SU-DHL-6 (cell line): ENCODE measurements around the gene GGACT.

Experiments used
- H2AFZ ChIP-seq: fragments of 200-600 bp; sonication (generic); 2 replicates; pipeline ENCODE4 v1.6.1; 2014; ENCODE audit warnings: low read depth, mild to moderate bottlenecking, moderate library complexity, mixed read lengths, antibody characterized with exemption, low read length; ENCODE audit not compliant: severe bottlenecking
- H3F3A ChIP-seq: fragments of 200-600 bp; shearing (Covaris generic); 2 replicates; pipeline ENCODE4 v1.6.0; 2016; ENCODE audit warnings: antibody characterized with exemption, mild to moderate bottlenecking; ENCODE audit not compliant: insufficient read depth
- H3K27ac ChIP-seq: fragments of 200-600 bp; sonication (generic); 2 replicates; pipeline ENCODE4 v1.5.1; 2016; ENCODE audit warnings: low read depth, mild to moderate bottlenecking, low read length, moderate library complexity, mixed read lengths
- H3K27me3 ChIP-seq: fragments of 200-600 bp; sonication (generic), shearing (Covaris generic); 2 replicates; pipeline ENCODE4 v1.6.0; 2014; ENCODE audit warnings: mild to moderate bottlenecking, low read length
- H3K36me3 ChIP-seq: fragments of 200-600 bp; sonication (generic); 2 replicates; pipeline ENCODE4 v1.6.1; 2014; ENCODE audit warnings: mild to moderate bottlenecking, low read length, mixed read lengths
- H3K4me2 ChIP-seq: fragments of 300-600, 200-600 bp; shearing (Covaris generic), sonication (generic); 2 replicates; pipeline ENCODE4 v1.6.0; 2014; ENCODE audit warnings: low read length, low read depth, mild to moderate bottlenecking; ENCODE audit not compliant: poor library complexity, severe bottlenecking
- H3K4me3 ChIP-seq: fragments of 200-600 bp; sonication (generic); 2 replicates; pipeline ENCODE4 v1.5.1; 2014; ENCODE audit warnings: antibody characterized with exemption, low read length, mild to moderate bottlenecking, mixed read lengths; ENCODE audit not compliant: insufficient read depth, poor library complexity, severe bottlenecking
- H3K79me2 ChIP-seq: fragments of 200-600 bp; sonication (generic); 2 replicates; pipeline ENCODE4 v1.6.1; 2014; ENCODE audit warnings: mild to moderate bottlenecking, low read length, moderate library complexity; ENCODE audit not compliant: insufficient read depth
- H3K9ac ChIP-seq: fragments of 200-600 bp; sonication (generic); 2 replicates; pipeline ENCODE4 v1.7.0; 2014; ENCODE audit warnings: mild to moderate bottlenecking, low read length
- H3K9me2 ChIP-seq: fragments of 200-600 bp; sonication (generic); replicated peaks from 2 replicates; pipeline ENCODE4 v1.6.1; 2014; ENCODE audit warnings: low read length; ENCODE audit not compliant: insufficient read depth
- H3K9me3 ChIP-seq: fragments of 200-600 bp; sonication (generic); 2 replicates; pipeline ENCODE4 v1.6.1; 2014; ENCODE audit warnings: low read length, mixed read lengths; ENCODE audit not compliant: insufficient read depth
- H4K20me1 ChIP-seq: fragments of 200-600 bp; sonication (generic); 2 replicates; pipeline ENCODE4 v1.6.1; 2014; ENCODE audit warnings: low read depth, mild to moderate bottlenecking, antibody characterized with exemption, low read length, moderate library complexity, mixed read lengths
- EZH2phosphoT487 ChIP-seq: fragments of 200-600 bp; sonication (generic), shearing (Covaris generic); conservative IDR thresholded peaks from 2 replicates; pipeline ENCODE4 v1.6.1; 2018; ENCODE audit warnings: mild to moderate bottlenecking, antibody characterized with exemption, low read length, moderate library complexity, mixed read lengths
- TF ChIP-seq, protein P1 (sequence below): fragments of 200-600 bp; sonication (generic); IDR thresholded peaks from one replicate; pipeline ENCODE4 v1.5.1; 2017; ENCODE audit warnings: antibody characterized with exemption, mild to moderate bottlenecking, low read length, moderate library complexity; ENCODE audit not compliant: insufficient read depth, poor library complexity, severe bottlenecking

The GGACT gene

DNA sequence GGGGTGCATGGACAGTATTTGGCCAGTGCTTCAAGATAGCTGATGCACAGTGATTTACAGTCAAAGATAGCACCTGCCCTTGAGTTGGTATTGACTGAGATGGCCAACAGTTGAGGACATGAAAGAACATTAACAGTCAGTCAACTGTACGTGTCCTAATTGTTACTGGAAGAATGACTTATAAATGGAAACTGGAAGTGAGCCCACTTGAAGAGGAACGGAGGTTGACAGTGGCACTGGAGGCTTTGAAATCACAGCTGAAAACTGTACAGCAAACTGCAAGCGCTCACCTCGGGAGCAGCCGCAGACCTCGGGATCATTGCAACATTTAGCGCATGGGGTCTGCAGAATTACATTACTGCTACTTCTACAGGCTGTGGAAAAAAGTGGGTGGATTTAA, 77.1 kb downstream of the GGACT start:
- no peak overlapping the region for H3K9ac ChIP-seq
- no peak overlapping the region for H2AFZ ChIP-seq
- no peaks in the 10 kb centered on the region for H3K36me3 ChIP-seq
- H3F3A ChIP-seq: no peaks in the 10 kb centered on the region
- no peaks in the 10 kb centered on the region for H3K27me3 ChIP-seq
- no peak overlapping the region for H3K4me3 ChIP-seq
- TF ChIP-seq EZH2phosphoT487: no peak
- TF ChIP-seq, protein P1, sequence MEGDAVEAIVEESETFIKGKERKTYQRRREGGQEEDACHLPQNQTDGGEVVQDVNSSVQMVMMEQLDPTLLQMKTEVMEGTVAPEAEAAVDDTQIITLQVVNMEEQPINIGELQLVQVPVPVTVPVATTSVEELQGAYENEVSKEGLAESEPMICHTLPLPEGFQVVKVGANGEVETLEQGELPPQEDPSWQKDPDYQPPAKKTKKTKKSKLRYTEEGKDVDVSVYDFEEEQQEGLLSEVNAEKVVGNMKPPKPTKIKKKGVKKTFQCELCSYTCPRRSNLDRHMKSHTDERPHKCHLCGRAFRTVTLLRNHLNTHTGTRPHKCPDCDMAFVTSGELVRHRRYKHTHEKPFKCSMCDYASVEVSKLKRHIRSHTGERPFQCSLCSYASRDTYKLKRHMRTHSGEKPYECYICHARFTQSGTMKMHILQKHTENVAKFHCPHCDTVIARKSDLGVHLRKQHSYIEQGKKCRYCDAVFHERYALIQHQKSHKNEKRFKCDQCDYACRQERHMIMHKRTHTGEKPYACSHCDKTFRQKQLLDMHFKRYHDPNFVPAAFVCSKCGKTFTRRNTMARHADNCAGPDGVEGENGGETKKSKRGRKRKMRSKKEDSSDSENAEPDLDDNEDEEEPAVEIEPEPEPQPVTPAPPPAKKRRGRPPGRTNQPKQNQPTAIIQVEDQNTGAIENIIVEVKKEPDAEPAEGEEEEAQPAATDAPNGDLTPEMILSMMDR: no peak
- H3K4me2 ChIP-seq: no peak overlapping the region
- no peaks in the 10 kb centered on the region for H3K79me2 ChIP-seq
- no peaks in the 10 kb centered on the region for H3K9me2 ChIP-seq
- no peaks in the 10 kb centered on the region for H4K20me1 ChIP-seq
- H3K27ac ChIP-seq: no peak overlapping the region
- H3K9me3 ChIP-seq: no peaks in the 10 kb centered on the region

GRCh38 chr13:100510208-100510957, 78.2 kb downstream of the GGACT start:
- no peaks in the 10 kb centered on the region for H3K9me3 ChIP-seq
- no peak overlapping the region for H2AFZ ChIP-seq
- TF ChIP-seq, protein P1: no peak
- TF ChIP-seq EZH2phosphoT487: no peak
- no peak overlapping the region for H3K27ac ChIP-seq
- no peaks in the 10 kb centered on the region for H3K27me3 ChIP-seq
- no peak overlapping the region for H3K4me2 ChIP-seq
- H3K9ac ChIP-seq: no peak overlapping the region
- no peaks in the 10 kb centered on the region for H4K20me1 ChIP-seq
- H3F3A ChIP-seq: no peaks in the 10 kb centered on the region
- no peaks in the 10 kb centered on the region for H3K9me2 ChIP-seq
- no peak overlapping the region for H3K4me3 ChIP-seq
- no peaks in the 10 kb centered on the region for H3K36me3 ChIP-seq
- H3K79me2 ChIP-seq: no peaks in the 10 kb centered on the region

DNA sequence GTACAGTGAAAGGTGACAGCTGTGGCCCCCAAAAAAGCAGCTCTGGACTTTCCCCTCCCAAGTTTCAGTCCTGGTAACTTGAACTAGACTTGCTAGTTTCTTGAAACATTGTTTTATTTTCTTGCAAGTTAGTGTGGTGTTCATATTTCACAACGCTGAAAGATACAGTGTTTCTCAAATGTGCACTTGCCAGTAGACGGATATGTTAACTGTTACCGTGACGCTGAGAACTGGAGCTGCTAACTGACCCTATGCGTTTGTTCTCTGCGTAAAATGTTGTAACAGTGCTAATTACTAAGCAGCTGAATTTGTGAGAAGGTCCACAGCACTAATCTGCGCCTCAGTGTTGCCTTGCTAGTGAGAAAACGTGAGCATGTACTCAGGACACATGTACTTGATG, 79.6 kb downstream of the GGACT start:
- Histone ChIP-seq H3K79me2 (no peaks in the 10 kb centered on the region), H3K9me3 (no peaks in the 10 kb centered on the region), H3K36me3 (no peaks in the 10 kb centered on the region), H3K9ac (no peak overlapping the region), H3K9me2 (no peaks in the 10 kb centered on the region), H3K27me3 (no peaks in the 10 kb centered on the region), H2AFZ (no peak overlapping the region), H3F3A (no peaks in the 10 kb centered on the region), H3K27ac (no peak overlapping the region), H4K20me1 (no peaks in the 10 kb centered on the region), H3K4me3 (no peak overlapping the region), H3K4me2 (no peak overlapping the region)
- TF ChIP-seq, protein P1: no peak
- TF ChIP-seq EZH2phosphoT487: no peak
